ENCODE results near the gene FHOD3. TPM values are rescaled to one million over a fixed set of nuclear protein-coding genes. Genes with fewer than 3 reads are reported as not detected.

Gene FHOD3
- total and polyA plus RNA-seq, 2 of the 4 experiments (the other 2 are of a cell fraction), result 14.6 to 16.0 TPM

DNA sequence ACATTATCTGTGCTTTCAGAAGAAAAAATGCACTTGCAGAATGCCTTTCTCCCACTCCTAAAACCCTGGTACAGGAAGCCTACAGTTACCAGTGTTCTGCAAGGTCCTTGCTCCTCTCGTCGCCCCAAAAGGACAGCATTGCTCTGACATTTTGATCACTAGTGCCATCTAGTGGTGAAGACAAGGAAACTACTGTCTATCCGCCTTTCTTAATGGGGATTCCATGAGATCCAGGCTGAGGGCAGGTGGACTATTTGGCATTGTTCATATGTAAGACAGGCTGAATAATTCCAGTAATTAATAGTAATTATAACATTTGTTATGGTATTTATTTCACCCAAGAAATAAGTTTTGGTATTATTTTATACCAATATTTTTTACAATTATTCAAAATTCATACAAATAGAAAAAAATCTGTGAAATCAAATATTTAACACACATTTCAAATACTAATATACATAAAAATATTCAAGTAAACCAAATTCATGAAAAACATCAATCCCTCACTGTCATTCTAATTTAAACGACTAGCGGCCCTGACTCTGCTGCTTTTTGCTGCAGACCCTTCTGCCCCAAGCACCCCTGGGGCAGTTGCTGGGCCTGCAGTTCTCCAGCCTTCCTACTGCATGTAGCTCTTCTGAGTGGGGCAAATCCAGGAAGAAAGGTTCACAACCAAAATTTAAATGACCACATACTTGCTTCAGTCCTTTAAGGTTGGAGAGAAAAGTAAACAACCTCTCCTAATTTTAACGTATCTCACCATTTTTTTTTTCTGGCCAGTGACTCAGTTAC lies 512.3 kb downstream of the FHOD3 start:
- peaks cover 17% of the 10 kb centered on the region for H3K4me1 ChIP-seq (ENCODE audit: control insufficient read depth, insufficient read depth, low read length)
- dilution Hi-C loops (cut with HindIII; ENCODE audit: low sequenced_read_pairs, unreplicated experiment), result no loop called here
- intact Hi-C loops (cut with micrococcal nuclease), result loop anchor here (1.0 to 5.0 kb wide), 4 partner anchors 52 to 712 kb away; partner anchors contain the start of gene FHOD3
- DNase-seq, result peak; percentile 79
- H3K79me1 ChIP-seq (ENCODE audit: low read depth in 1 of 2, low read length in 2 of 2), result peaks cover 15 to 38% of the 10 kb centered on the region in 2 experiments
- H3K23ac ChIP-seq (ENCODE audit: low read depth, low read length), result no peak overlapping the region
- no peak overlapping the region for H2BK20ac ChIP-seq (ENCODE audit: low read depth, low read length)
- no peak overlapping the region for H4K8ac ChIP-seq (ENCODE audit: low read depth in 2 of 2, low read length in 2 of 2)
- WGBS, 2 experiments (ENCODE audit: extremely low coverage in 2 of 2, insufficient read length in 1 of 2), result no CpG with 5 or more reads among the region's 6 CpGs
- no peak overlapping the region for H4K5ac ChIP-seq (ENCODE audit: low read depth, low read length)
- TF ChIP-seq CHD1 (IDR thresholded peaks at IDR 0.05; ENCODE audit: low read depth, low read length) (no peak), FOS (IDR thresholded peaks at IDR 0.05; ENCODE audit: low read depth, low read length) (no peak), POLR2A (IDR thresholded peaks at IDR 0.05; ENCODE audit: low read depth, low read length) (no peak), SMC3 (IDR thresholded peaks at IDR 0.05; ENCODE audit: low read depth, low read length) (peak; percentile 49; the same call in 1 of the 2 replicates), CEBPB (IDR thresholded peaks at IDR 0.05; ENCODE audit: low read depth, low read length) (no peak), MAZ (IDR thresholded peaks at IDR 0.05; ENCODE audit: borderline replicate concordance, low read depth, low read length) (peak; percentile 34; the same call in 1 of the 2 replicates), NFE2L2 (IDR thresholded peaks at IDR 0.05; ENCODE audit: low read depth, low read length) (no peak), RAD21 (IDR thresholded peaks at IDR 0.05; ENCODE audit: low read length) (peak; percentile 73)
- TF ChIP-seq, protein P1, sequence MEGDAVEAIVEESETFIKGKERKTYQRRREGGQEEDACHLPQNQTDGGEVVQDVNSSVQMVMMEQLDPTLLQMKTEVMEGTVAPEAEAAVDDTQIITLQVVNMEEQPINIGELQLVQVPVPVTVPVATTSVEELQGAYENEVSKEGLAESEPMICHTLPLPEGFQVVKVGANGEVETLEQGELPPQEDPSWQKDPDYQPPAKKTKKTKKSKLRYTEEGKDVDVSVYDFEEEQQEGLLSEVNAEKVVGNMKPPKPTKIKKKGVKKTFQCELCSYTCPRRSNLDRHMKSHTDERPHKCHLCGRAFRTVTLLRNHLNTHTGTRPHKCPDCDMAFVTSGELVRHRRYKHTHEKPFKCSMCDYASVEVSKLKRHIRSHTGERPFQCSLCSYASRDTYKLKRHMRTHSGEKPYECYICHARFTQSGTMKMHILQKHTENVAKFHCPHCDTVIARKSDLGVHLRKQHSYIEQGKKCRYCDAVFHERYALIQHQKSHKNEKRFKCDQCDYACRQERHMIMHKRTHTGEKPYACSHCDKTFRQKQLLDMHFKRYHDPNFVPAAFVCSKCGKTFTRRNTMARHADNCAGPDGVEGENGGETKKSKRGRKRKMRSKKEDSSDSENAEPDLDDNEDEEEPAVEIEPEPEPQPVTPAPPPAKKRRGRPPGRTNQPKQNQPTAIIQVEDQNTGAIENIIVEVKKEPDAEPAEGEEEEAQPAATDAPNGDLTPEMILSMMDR (conservative IDR thresholded peaks at IDR 0.05; ENCODE audit: low read depth, low read length), result peak; percentile 75
- TF ChIP-seq, protein P2, sequence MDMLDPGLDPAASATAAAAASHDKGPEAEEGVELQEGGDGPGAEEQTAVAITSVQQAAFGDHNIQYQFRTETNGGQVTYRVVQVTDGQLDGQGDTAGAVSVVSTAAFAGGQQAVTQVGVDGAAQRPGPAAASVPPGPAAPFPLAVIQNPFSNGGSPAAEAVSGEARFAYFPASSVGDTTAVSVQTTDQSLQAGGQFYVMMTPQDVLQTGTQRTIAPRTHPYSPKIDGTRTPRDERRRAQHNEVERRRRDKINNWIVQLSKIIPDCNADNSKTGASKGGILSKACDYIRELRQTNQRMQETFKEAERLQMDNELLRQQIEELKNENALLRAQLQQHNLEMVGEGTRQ (IDR thresholded peaks at IDR 0.05; ENCODE audit: low read depth, low read length), result no peak
- TF ChIP-seq, protein P3, sequence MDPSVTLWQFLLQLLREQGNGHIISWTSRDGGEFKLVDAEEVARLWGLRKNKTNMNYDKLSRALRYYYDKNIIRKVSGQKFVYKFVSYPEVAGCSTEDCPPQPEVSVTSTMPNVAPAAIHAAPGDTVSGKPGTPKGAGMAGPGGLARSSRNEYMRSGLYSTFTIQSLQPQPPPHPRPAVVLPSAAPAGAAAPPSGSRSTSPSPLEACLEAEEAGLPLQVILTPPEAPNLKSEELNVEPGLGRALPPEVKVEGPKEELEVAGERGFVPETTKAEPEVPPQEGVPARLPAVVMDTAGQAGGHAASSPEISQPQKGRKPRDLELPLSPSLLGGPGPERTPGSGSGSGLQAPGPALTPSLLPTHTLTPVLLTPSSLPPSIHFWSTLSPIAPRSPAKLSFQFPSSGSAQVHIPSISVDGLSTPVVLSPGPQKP (IDR thresholded peaks at IDR 0.05; ENCODE audit: borderline replicate concordance, low read depth, low read length), result no peak
- H3K9me1 ChIP-seq (ENCODE audit: insufficient read depth, low read length), result peaks cover 11% of the 10 kb centered on the region
- H3K18ac ChIP-seq (ENCODE audit: low read depth, low read length), result no peak overlapping the region
- no peak overlapping the region for H2BK15ac ChIP-seq (ENCODE audit: low read depth, low read length)
- H4K91ac ChIP-seq (ENCODE audit: insufficient read depth, low read depth, low read length), result no peak overlapping the region
- no TSS peak for BruUV-seq (replicated peaks)
- H2AK9ac ChIP-seq (replicated peaks; ENCODE audit: low read depth, low read length, poor library complexity), result no peak overlapping the region
- H3K9ac ChIP-seq (ENCODE audit: low read depth, low read length), result no peak overlapping the region
- in situ Hi-C loops (cut with MboI; ENCODE audit: low sequenced_read_pairs), result no loop called here
- H2BK5ac ChIP-seq (ENCODE audit: low read depth, low read length, poor library complexity, severe bottlenecking), result no peak overlapping the region
- POLR2A ChIA-PET (ENCODE audit: unreplicated experiment), result no interaction called here
- H3K56ac ChIP-seq (ENCODE audit: extremely low read depth, insufficient read depth, low read length), result no peak overlapping the region
- H2AFZ ChIP-seq (replicated peaks; ENCODE audit: low read length, poor library complexity), result no peak overlapping the region
- H3K4me2 ChIP-seq (ENCODE audit: low read depth, low read length), result no peak overlapping the region
- no peak overlapping the region for H3K14ac ChIP-seq (replicated peaks; ENCODE audit: low read depth, low read length)
- H3K27me3 ChIP-seq (ENCODE audit: control insufficient read depth, insufficient read depth, low read length), result no peaks in the 10 kb centered on the region
- H2BK120ac ChIP-seq (ENCODE audit: low read depth, low read length), result no peak overlapping the region
- H3K27ac ChIP-seq (ENCODE audit: insufficient read depth, low read length), result no peak overlapping the region
- peak overlapping the region; percentile 42; the same call in 1 of the 2 replicates for H2AK5ac ChIP-seq (ENCODE audit: low read depth, low read length)
- peaks cover 2% of the 10 kb centered on the region; the same call in 1 of the 2 replicates for H4K20me1 ChIP-seq (ENCODE audit: insufficient read depth, low read length)
- CTCF ChIA-PET, result interaction anchor here (0.6 to 2.4 kb wide), 4 partner anchors 8 to 122 kb away, joined by 3 to 8 read pairs (median 6); no protein-coding TSS in a partner anchor
- no peak overlapping the region for H3K4ac ChIP-seq (ENCODE audit: low read depth, low read length)
- peak; percentile 70 for ATAC-seq (ENCODE audit: low read depth)
- no peaks in the 10 kb centered on the region for H3K9me3 ChIP-seq (ENCODE audit: control insufficient read depth, insufficient read depth, low read length)
- no peak overlapping the region for H3K4me3 ChIP-seq (ENCODE audit: insufficient read depth, low read depth, low read length)
- peaks cover 20% of the 10 kb centered on the region for H3K36me3 ChIP-seq (ENCODE audit: control insufficient read depth, insufficient read depth, low read length)

Measured in IMR-90 (cell line).